SH-SY5Y (cell line): Measurements from ENCODE around the gene CDK12.

Experiments used
- GATA2 ChIP-seq: IDR thresholded peaks from 2 replicates; pipeline ENCODE4 v1.6.1; 2011; ENCODE audit warnings: mild to moderate bottlenecking, low read depth, low read length
- GATA3 ChIP-seq: IDR thresholded peaks from 2 replicates; pipeline ENCODE4 v1.6.1; 2011; ENCODE audit warnings: low read depth, mild to moderate bottlenecking, low read length, moderate library complexity

DNA sequence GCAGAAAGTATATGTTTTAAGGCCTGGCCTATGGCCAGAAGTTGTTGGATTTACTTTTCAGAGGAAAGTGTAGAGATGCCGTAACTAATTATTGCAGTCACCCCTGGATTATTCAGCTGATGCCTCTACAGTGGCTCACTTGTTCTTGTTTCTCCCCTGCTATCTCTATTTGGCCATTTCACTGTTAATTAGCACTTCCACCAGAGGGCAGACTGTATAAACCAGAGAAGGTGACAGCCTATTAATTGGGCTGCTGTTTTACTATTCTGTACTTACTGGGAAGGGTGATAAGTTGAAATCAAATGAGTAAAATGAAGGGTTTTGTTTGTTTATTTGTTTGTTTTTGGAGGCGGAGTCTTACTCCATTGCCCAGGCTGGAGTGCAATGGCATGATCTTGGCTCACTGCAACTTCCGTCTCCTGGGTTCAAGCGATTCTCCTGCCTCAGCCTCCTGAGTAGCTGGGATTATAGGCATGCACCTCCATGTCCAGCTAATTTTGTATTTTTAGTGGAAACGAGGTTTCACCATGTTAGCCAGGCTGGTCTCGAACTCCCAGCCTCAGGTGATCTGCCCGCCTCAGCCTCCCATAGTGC is 66.0 kb downstream of the CDK12 start:
- TF ChIP-seq GATA3 (no peak), GATA2 (no peak)
